ENCODE measurements around the gene PRKAG1.

PRKAG1 gene

DNA sequence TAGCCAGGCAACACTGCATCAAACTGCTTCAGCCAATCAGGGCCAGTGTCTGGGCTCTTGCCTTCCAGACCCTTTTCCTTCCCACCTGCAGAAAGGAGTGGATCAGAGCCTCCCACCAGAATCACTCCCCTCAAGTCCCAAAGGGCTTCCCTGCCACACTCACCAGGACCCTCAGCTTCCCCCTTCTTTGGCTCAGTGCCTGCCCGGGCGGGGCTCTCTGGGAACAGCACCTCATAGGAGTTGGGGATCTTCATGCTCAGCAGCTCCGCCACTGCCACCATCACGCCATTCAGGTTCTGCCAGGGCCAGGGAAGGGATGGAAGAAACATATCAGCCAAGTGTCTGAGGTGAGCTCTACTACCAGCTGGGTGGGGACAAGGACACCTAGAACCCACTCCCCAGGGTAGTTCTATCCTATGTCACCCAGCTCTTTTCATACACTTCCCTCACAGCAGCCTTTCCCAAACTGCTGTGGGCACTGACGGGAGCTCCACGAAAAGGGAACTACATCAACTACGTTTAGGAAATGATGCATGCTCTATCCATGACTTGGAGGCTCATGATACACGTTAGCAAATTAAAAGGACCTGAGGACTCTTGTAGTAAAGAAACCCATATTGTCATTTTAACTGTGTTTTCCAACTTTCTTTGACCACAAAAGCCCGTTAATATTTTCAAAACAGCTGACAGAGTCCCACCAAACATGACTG lies 9.4 kb upstream of the PRKAG1 start:
- no peak for DNase-seq (ENCODE audit: insufficient read length)
- TF ChIP-seq TAF1 (IDR thresholded peaks at IDR 0.05; ENCODE audit: borderline replicate concordance, low read depth, low read length): no peak
- no peak for TF ChIP-seq POLR2A (IDR thresholded peaks at IDR 0.05; ENCODE audit: low read depth, low read length)
- no peak for TF ChIP-seq POLR2AphosphoS5 (IDR thresholded peaks at IDR 0.05; ENCODE audit: low read depth, low read length)
- no peak for FAIRE-seq

- no peak for TF ChIP-seq TAF1 (IDR thresholded peaks at IDR 0.05; ENCODE audit: borderline replicate concordance, low read depth, low read length)
- TF ChIP-seq POLR2AphosphoS5 (IDR thresholded peaks at IDR 0.05; ENCODE audit: low read depth, low read length): no peak
- no peak for TF ChIP-seq POLR2A (IDR thresholded peaks at IDR 0.05; ENCODE audit: low read depth, low read length)
- no peak for FAIRE-seq
- DNase-seq (ENCODE audit: insufficient read length): no peak
These were observed 8.3 kb upstream of the PRKAG1 start for GRCh38 chr12:49026678-49027480.

- TF ChIP-seq TAF1 (IDR thresholded peaks at IDR 0.05; ENCODE audit: borderline replicate concordance, low read depth, low read length) (no peak), POLR2A (IDR thresholded peaks at IDR 0.05; ENCODE audit: low read depth, low read length) (no peak), POLR2AphosphoS5 (IDR thresholded peaks at IDR 0.05; ENCODE audit: low read depth, low read length) (no peak)
- DNase-seq (ENCODE audit: insufficient read length) (no peak), FAIRE-seq (no peak)
These were observed 7.5 kb upstream of the PRKAG1 start for GRCh38 chr12:49026101-49026500.

DNA sequence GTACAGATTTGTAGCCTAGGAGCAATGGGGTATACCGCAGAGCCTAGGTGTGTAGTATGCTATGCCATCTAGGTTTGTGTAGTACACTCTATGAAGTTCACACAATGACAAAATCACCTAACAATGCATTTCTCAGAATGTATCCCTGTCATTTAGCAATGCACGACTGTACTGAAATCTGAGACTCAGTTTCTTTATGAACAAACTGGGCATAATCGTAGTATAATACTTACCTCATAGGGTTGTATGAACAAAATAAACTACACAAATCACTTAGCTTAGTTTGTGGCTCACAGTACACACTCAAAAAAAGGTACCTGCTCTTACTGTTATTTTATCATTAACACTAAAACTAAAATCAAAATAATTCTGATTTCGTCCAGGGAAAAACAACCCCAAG lies 6.9 kb upstream of the PRKAG1 start:
- no peak for DNase-seq (ENCODE audit: insufficient read length)
- FAIRE-seq: no peak
- TF ChIP-seq POLR2AphosphoS5 (IDR thresholded peaks at IDR 0.05; ENCODE audit: low read depth, low read length): no peak
- TF ChIP-seq TAF1 (IDR thresholded peaks at IDR 0.05; ENCODE audit: borderline replicate concordance, low read depth, low read length): no peak
- no peak for TF ChIP-seq POLR2A (IDR thresholded peaks at IDR 0.05; ENCODE audit: low read depth, low read length)

DNA sequence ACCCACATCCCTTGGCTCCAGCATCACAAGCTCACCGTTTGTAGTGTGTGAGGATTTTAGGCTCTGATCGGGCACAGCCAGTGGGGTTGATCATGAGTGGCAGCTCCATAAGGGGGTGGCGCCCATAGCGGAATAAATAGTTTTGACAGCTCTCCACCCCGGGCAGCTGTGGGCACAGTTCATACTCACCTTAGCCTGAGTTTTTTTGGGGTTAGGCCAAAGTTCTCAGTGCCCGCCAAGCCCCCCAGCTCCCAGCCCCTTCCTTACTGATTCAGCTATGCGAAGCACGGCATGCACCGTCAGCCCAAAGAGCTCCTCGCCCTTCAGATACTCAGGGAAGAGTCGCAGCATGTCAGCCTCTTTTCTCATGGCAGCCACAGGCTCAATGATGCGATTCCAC lies 6.0 kb upstream of the PRKAG1 start:
- TF ChIP-seq POLR2A (IDR thresholded peaks at IDR 0.05; ENCODE audit: low read depth, low read length) (no peak), TAF1 (IDR thresholded peaks at IDR 0.05; ENCODE audit: borderline replicate concordance, low read depth, low read length) (no peak), POLR2AphosphoS5 (IDR thresholded peaks at IDR 0.05; ENCODE audit: low read depth, low read length) (no peak)
- DNase-seq (ENCODE audit: insufficient read length) (no peak), FAIRE-seq (no peak)

GRCh38 chr12:49023812-49024211 lies 5.2 kb upstream of the PRKAG1 start:
- DNase-seq (ENCODE audit: insufficient read length): no peak
- FAIRE-seq: no peak

GRCh38 chr12:49022558-49023178 lies 4.1 kb upstream of the PRKAG1 start:
- no peak for DNase-seq (ENCODE audit: insufficient read length)
- TF ChIP-seq TAF1 (IDR thresholded peaks at IDR 0.05; ENCODE audit: borderline replicate concordance, low read depth, low read length) (no peak), POLR2AphosphoS5 (IDR thresholded peaks at IDR 0.05; ENCODE audit: low read depth, low read length) (no peak), POLR2A (IDR thresholded peaks at IDR 0.05; ENCODE audit: low read depth, low read length) (no peak)
- no peak for FAIRE-seq

More at GRCh38 chr12:49023812-49024211, 5.2 kb upstream of the PRKAG1 start:
- TF ChIP-seq TAF1 (IDR thresholded peaks at IDR 0.05; ENCODE audit: borderline replicate concordance, low read depth, low read length) (no peak), POLR2AphosphoS5 (IDR thresholded peaks at IDR 0.05; ENCODE audit: low read depth, low read length) (no peak), POLR2A (IDR thresholded peaks at IDR 0.05; ENCODE audit: low read depth, low read length) (no peak)

- TF ChIP-seq TAF1 (IDR thresholded peaks at IDR 0.05; ENCODE audit: borderline replicate concordance, low read depth, low read length) (no peak), POLR2A (IDR thresholded peaks at IDR 0.05; ENCODE audit: low read depth, low read length) (no peak), POLR2AphosphoS5 (IDR thresholded peaks at IDR 0.05; ENCODE audit: low read depth, low read length) (no peak)
- FAIRE-seq (no peak), DNase-seq (ENCODE audit: insufficient read length) (no peak)
These were observed 2.8 kb upstream of the PRKAG1 start for GRCh38 chr12:49021292-49021915.

DNA sequence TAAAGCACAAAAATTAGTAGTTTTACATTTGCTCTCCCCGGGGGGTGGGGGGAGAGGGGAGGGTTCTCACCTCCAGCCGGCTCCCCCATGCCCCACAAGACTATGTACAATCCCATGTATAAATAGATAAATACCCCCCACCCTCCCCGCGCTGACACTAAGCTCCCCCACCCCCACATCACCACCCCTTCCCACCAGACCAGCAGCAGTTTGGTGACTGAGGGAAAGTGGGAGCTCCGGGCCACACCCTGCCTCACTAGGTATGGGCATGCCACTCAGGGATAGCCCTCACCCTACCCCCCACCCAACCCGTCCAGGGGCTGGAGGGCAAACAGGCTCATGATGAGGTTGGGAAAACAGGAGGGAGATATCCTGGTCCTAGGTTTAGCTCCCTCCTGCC lies 1.9 kb upstream of the PRKAG1 start:
- DNase-seq (ENCODE audit: insufficient read length) (no peak), FAIRE-seq (no peak)
- TF ChIP-seq POLR2A (IDR thresholded peaks at IDR 0.05; ENCODE audit: low read depth, low read length) (no peak), TAF1 (IDR thresholded peaks at IDR 0.05; ENCODE audit: borderline replicate concordance, low read depth, low read length) (no peak), POLR2AphosphoS5 (IDR thresholded peaks at IDR 0.05; ENCODE audit: low read depth, low read length) (no peak)

GRCh38 chr12:49019443-49020324 lies 1.1 kb upstream of the PRKAG1 start:
- no peak for FAIRE-seq
- no peak for TF ChIP-seq POLR2AphosphoS5 (IDR thresholded peaks at IDR 0.05; ENCODE audit: low read depth, low read length)
- TF ChIP-seq TAF1 (IDR thresholded peaks at IDR 0.05; ENCODE audit: borderline replicate concordance, low read depth, low read length): no peak
- no peak for TF ChIP-seq POLR2A (IDR thresholded peaks at IDR 0.05; ENCODE audit: low read depth, low read length)
- DNase-seq (ENCODE audit: insufficient read length): no peak

Measured in GM12892 (cell line).